Bronchial epithelial cell (primary cell): ENCODE data around the gene TXNDC8. TPM values are rescaled to one million over a fixed set of nuclear protein-coding genes. Genes with fewer than 3 reads are reported as not detected.

Experiments
- DNase-seq: peaks from one replicate; pipeline ENCODE4 v3.0.0-alpha.2; 2010; ENCODE audit warnings: low read depth
- FAIRE-seq: peaks from 2 replicates; lab custom pipeline; 2011; peaks lifted over from hg19 to GRCh38; lab: Jason Lieb, UNC
- H3K27me3 ChIP-seq: 2 replicates; pipeline ENCODE4 v1.5.1; 2011; ENCODE audit warnings: low read length; ENCODE audit not compliant: control insufficient read depth, insufficient read depth
- H3K36me3 ChIP-seq: 2 replicates; pipeline ENCODE4 v1.5.1; 2011; ENCODE audit warnings: low read length; ENCODE audit not compliant: control insufficient read depth, insufficient read depth
- H3K4me3 ChIP-seq: 2 replicates; pipeline ENCODE4 v1.5.1; 2011; ENCODE audit warnings: mild to moderate bottlenecking, low read depth, low read length, control low read depth
- CTCF ChIP-seq: IDR thresholded peaks from 2 replicates; pipeline ENCODE4 v1.5.1; 2011; ENCODE audit warnings: mild to moderate bottlenecking, moderate library complexity, low read length, control low read depth, inconsistent platforms; ENCODE audit not compliant: insufficient read depth, severe bottlenecking
- total RNA-seq: library from RNA; depleted of rRNA; stranded (reverse); fragments of >200 nt; gene quantifications from 2 replicates; pipeline ENCODE4 v1.2.1, GENCODE V29; 2014

TXNDC8 gene
- total RNA-seq, 1 donor from 2014 or later: not detected

- DNase-seq: no peak
- Histone ChIP-seq H3K4me3 (no peak overlapping the region), H3K27me3 (no peaks in the 10 kb centered on the region), H3K36me3 (no peaks in the 10 kb centered on the region)
- FAIRE-seq: no peak
- TF ChIP-seq CTCF: no peak
These were observed 5.9 kb upstream of the TXNDC8 start for GRCh38 chr9:110343551-110343950.

- Histone ChIP-seq H3K4me3 (no peak overlapping the region), H3K27me3 (no peaks in the 10 kb centered on the region), H3K36me3 (no peaks in the 10 kb centered on the region)
- peak; percentile 50 for TF ChIP-seq CTCF
- DNase-seq: peak; percentile 34
- FAIRE-seq: no peak
These were observed 2.6 kb upstream of the TXNDC8 start for GRCh38 chr9:110340306-110340705.

GRCh38 chr9:110338143-110338542 is 480 bp upstream of the TXNDC8 start:
- FAIRE-seq (no peak), DNase-seq (no peak)
- TF ChIP-seq CTCF: no peak
- Histone ChIP-seq H3K36me3 (no peaks in the 10 kb centered on the region), H3K4me3 (no peak overlapping the region), H3K27me3 (no peaks in the 10 kb centered on the region)

- TF ChIP-seq CTCF: no peak
- no peak for FAIRE-seq
- H3K4me3 ChIP-seq: no peak overlapping the region
- no peaks in the 10 kb centered on the region for H3K36me3 ChIP-seq
- no peak for DNase-seq
- no peaks in the 10 kb centered on the region for H3K27me3 ChIP-seq
These were observed 1.3 kb downstream of the TXNDC8 start for GRCh38 chr9:110336363-110336762.

GRCh38 chr9:110334871-110335270 is 2.8 kb downstream of the TXNDC8 start:
- H3K36me3 ChIP-seq: no peaks in the 10 kb centered on the region
- no peak for FAIRE-seq
- H3K4me3 ChIP-seq: no peak overlapping the region
- DNase-seq: no peak
- no peak for TF ChIP-seq CTCF
- H3K27me3 ChIP-seq: no peaks in the 10 kb centered on the region

- Histone ChIP-seq H3K36me3 (no peaks in the 10 kb centered on the region), H3K27me3 (no peaks in the 10 kb centered on the region), H3K4me3 (no peak overlapping the region)
- TF ChIP-seq CTCF: no peak
- no peak for FAIRE-seq
- no peak for DNase-seq
These were observed 3.5 kb downstream of the TXNDC8 start for GRCh38 chr9:110334183-110334582.
